HEK293 (cell line): ENCODE data around the gene TOR1AIP2.

Experiments
- CTCF ChIA-PET: fragments of 350-600 bp; formaldehyde crosslinking; extraction: SDS; loops from one replicate; lab custom pipeline; 2021; ENCODE audit warnings: antibody characterized with exemption; lab: Yijun Ruan, JAX
- POLR2A ChIA-PET: fragments of 300-600 bp; formaldehyde crosslinking; extraction: SDS; loops from one replicate; lab custom pipeline; 2020; ENCODE audit warnings: antibody characterized with exemption, inconsistent platforms; lab: Yijun Ruan, JAX
- H3K27ac ChIP-seq: fragments of 200-500 bp; sonication (Bioruptor generic); 2 replicates; pipeline ENCODE4 v1.5.1; 2014; ENCODE audit warnings: low read depth, low read length, control low read depth, inconsistent platforms; ENCODE audit errors: extremely low read depth
- H3K36me3 ChIP-seq, 2 experiments: fragments of 200-500 bp in 1 of 2; sonication (Bioruptor generic) in 1 of 2; 1 replicate in 1 of 2; 2 replicates in 1 of 2; pipeline ENCODE4 v1.5.1; 2014 to 2017; ENCODE audit warnings: inconsistent platforms in 2 of 2, low read length in 2 of 2; ENCODE audit not compliant: control insufficient read depth in 2 of 2, insufficient read depth in 1 of 2
- H3K4me1 ChIP-seq: fragments of 200-500 bp; sonication (Bioruptor generic); 2 replicates; pipeline ENCODE4 v1.5.1; 2014; ENCODE audit warnings: mild to moderate bottlenecking, low read length, inconsistent platforms; ENCODE audit not compliant: control insufficient read depth, insufficient read depth
- H3K4me3 ChIP-seq: 2 replicates; pipeline ENCODE4 v1.5.1; 2011; ENCODE audit warnings: low read depth, mild to moderate bottlenecking, control low read depth, low read length, moderate library complexity
- H3K9me3 ChIP-seq: fragments of 200-500 bp; sonication (Bioruptor generic); 2 replicates; pipeline ENCODE4 v1.5.1; 2014; ENCODE audit warnings: low read depth, low read length, inconsistent platforms; ENCODE audit not compliant: control insufficient read depth, insufficient read depth
- ATF2 ChIP-seq: fragments of 450-650 bp; formaldehyde crosslinking; IDR thresholded peaks from 2 replicates; pipeline ENCODE4 v1.5.1; 2016; ENCODE audit warnings: missing biosample characterization, missing genetic modification characterization, low read depth
- FEZF1 ChIP-seq: fragments of 450-650 bp; formaldehyde crosslinking; IDR thresholded peaks from 2 replicates; pipeline ENCODE4 v1.5.1; 2016; ENCODE audit warnings: missing biosample characterization, missing genetic modification characterization
- PATZ1 ChIP-seq: fragments of 450-650 bp; formaldehyde crosslinking; IDR thresholded peaks from 2 replicates; pipeline ENCODE4 v1.5.1; 2016; ENCODE audit warnings: missing biosample characterization, missing genetic modification characterization
- PRDM1 ChIP-seq: fragments of 450-650 bp; formaldehyde crosslinking; IDR thresholded peaks from 2 replicates; pipeline ENCODE4; 2016; ENCODE audit warnings: missing biosample characterization, missing genetic modification characterization
- SCRT1 ChIP-seq: fragments of 450-650 bp; formaldehyde crosslinking; IDR thresholded peaks from 2 replicates; pipeline ENCODE4 v1.5.1; 2016; ENCODE audit warnings: missing biosample characterization, missing genetic modification characterization, borderline replicate concordance
- SP3 ChIP-seq: fragments of 450-650 bp; formaldehyde crosslinking; IDR thresholded peaks from 2 replicates; pipeline ENCODE4 v1.5.1; 2016; ENCODE audit warnings: missing biosample characterization, missing genetic modification characterization
- WT1 ChIP-seq: fragments of 450-650 bp; formaldehyde crosslinking; IDR thresholded peaks from 2 replicates; pipeline ENCODE4 v1.5.1; 2016; ENCODE audit warnings: missing biosample characterization, missing genetic modification characterization
- YY1 ChIP-seq: fragments of 450-650 bp; formaldehyde crosslinking; IDR thresholded peaks from 2 replicates; pipeline ENCODE4 v1.5.1; 2018; ENCODE audit warnings: missing biosample characterization, missing genetic modification characterization
- ZBTB1 ChIP-seq: fragments of 450-650 bp; formaldehyde crosslinking; IDR thresholded peaks from 2 replicates; pipeline ENCODE4 v1.5.1; 2016; ENCODE audit warnings: missing biosample characterization, missing genetic modification characterization
- ZBTB21 ChIP-seq: fragments of 450-650 bp; formaldehyde crosslinking; IDR thresholded peaks from 2 replicates; pipeline ENCODE4 v1.5.1; 2017; ENCODE audit warnings: missing biosample characterization, missing genetic modification characterization
- ZNF140 ChIP-seq: fragments of 450-650 bp; formaldehyde crosslinking; IDR thresholded peaks from 2 replicates; pipeline ENCODE4 v1.5.1; 2016; ENCODE audit warnings: missing biosample characterization, missing genetic modification characterization
- ZNF16 ChIP-seq: fragments of 450-650 bp; formaldehyde crosslinking; IDR thresholded peaks from 2 replicates; pipeline ENCODE4 v1.5.1; 2016; ENCODE audit warnings: low read depth, missing biosample characterization, missing genetic modification characterization
- ZNF174 ChIP-seq: fragments of 450-650 bp; formaldehyde crosslinking; IDR thresholded peaks from 2 replicates; pipeline ENCODE4 v1.5.0; 2017; ENCODE audit warnings: missing biosample characterization, mild to moderate bottlenecking, missing genetic modification characterization
- ZNF24 ChIP-seq: fragments of 450-650 bp; formaldehyde crosslinking; IDR thresholded peaks from 2 replicates; pipeline ENCODE4 v1.5.1; 2016; ENCODE audit warnings: missing biosample characterization, missing genetic modification characterization
- ZNF518A ChIP-seq: fragments of 450-650 bp; formaldehyde crosslinking; conservative IDR thresholded peaks from 2 replicates; pipeline ENCODE4 v1.5.1; 2016; ENCODE audit warnings: low read depth, missing biosample characterization, missing genetic modification characterization
- ZNF791 ChIP-seq: fragments of 450-650 bp; formaldehyde crosslinking; IDR thresholded peaks from 2 replicates; pipeline ENCODE4 v1.5.1; 2016; ENCODE audit warnings: missing biosample characterization, missing genetic modification characterization
- ZSCAN23 ChIP-seq: fragments of 450-650 bp; formaldehyde crosslinking; IDR thresholded peaks from 2 replicates; pipeline ENCODE4 v1.5.1; 2016; ENCODE audit warnings: missing biosample characterization, missing genetic modification characterization
- ZSCAN5A ChIP-seq: fragments of 450-650 bp; formaldehyde crosslinking; IDR thresholded peaks from 2 replicates; pipeline ENCODE4 v1.5.1; 2016; ENCODE audit warnings: missing biosample characterization, missing genetic modification characterization

The TOR1AIP2 gene

GRCh38 chr1:179921981-179922872 lies 44.6 kb upstream of the TOR1AIP2 start:
- ChIA-PET CTCF (interaction anchor here (0.6 to 0.8 kb wide), 2 partner anchors 11 kb away, joined by 3 read pairs; no protein-coding TSS in a partner anchor), POLR2A (interaction anchor here (0.6 to 1.2 kb wide), 2 partner anchors 32 to 39 kb away, joined by 3 to 4 read pairs; partner anchors contain the start of gene CEP350)
- no peak for TF ChIP-seq ZNF140 (tag by site-specific recombination)
- TF ChIP-seq SP3: no peak
- no peaks in the 10 kb centered on the region for H3K9me3 ChIP-seq
- no peak overlapping the region for H3K27ac ChIP-seq
- H3K4me3 ChIP-seq: no peak overlapping the region
- H3K4me1 ChIP-seq: peaks cover 12% of the 10 kb centered on the region
- H3K36me3 ChIP-seq: peaks cover 0 to 22% of the 10 kb centered on the region in 2 experiments

- peaks cover 0 to 22% of the 10 kb centered on the region in 2 experiments for H3K36me3 ChIP-seq
- TF ChIP-seq ZNF791 (tag by site-specific recombination) (no peak), PATZ1 (tag by site-specific recombination) (no peak), ZNF16 (no peak), PRDM1 (tag by site-specific recombination) (peak; percentile 11; the same call in 1 of the 2 replicates)
- TF ChIP-seq, all 188 proteins: peak for 1
- Histone ChIP-seq H3K4me3 (no peak overlapping the region), H3K4me1 (peaks cover 12% of the 10 kb centered on the region), H3K27ac (no peak overlapping the region), H3K9me3 (no peaks in the 10 kb centered on the region)
- CTCF ChIA-PET: interaction anchor here (0.8 kb wide), 1 partner anchor 10 kb away, joined by 3 read pairs; no protein-coding TSS in a partner anchor
- POLR2A ChIA-PET: interaction anchor here (1.2 kb wide), 1 partner anchor 33 kb away, joined by 4 read pairs; the partner anchor contains the start of gene CEP350
Measured at GRCh38 chr1:179921472-179921871, 43.9 kb upstream of the TOR1AIP2 start.

DNA sequence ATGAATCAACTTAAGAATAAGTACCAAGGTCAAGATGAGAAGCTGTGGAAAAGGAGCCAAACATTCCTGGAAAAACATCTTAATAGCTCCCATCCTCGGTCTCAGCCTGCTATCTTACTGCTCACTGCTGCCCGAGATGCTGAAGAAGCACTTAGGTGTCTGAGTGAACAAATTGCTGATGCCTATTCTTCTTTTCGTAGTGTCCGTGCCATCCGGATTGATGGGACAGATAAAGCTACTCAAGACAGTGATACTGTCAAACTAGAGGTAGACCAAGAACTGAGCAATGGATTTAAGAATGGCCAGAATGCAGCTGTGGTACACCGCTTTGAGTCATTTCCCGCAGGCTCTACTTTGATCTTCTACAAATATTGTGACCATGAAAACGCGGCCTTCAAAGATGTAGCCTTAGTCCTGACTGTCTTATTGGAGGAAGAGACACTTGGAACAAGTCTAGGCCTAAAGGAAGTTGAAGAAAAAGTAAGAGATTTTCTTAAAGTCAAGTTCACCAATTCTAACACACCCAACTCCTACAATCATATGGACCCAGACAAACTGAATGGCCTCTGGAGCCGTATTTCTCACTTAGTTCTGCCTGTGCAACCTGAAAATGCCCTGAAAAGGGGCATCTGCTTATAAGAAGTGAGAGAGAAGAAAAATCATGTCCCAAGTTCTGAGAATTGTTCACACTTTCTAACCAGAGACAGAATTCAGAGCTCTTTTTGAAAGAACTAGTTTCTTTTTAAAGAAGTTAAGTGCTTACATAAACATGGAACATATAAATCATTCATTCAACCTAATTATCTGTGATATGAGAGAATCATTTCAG lies 40.2 kb upstream of the TOR1AIP2 start:
- ChIA-PET POLR2A (interaction anchor here (0.9 to 1.2 kb wide), 2 partner anchors 13 to 35 kb away, joined by 3 read pairs; no protein-coding TSS in a partner anchor), CTCF (interaction anchor here (0.8 to 0.9 kb wide), 3 partner anchors 9 to 263 kb away, joined by 3 to 4 read pairs (median 3); no protein-coding TSS in a partner anchor)
- Histone ChIP-seq H3K4me1 (peaks cover 12% of the 10 kb centered on the region), H3K4me3 (no peak overlapping the region), H3K27ac (no peak overlapping the region), H3K36me3 (peaks cover 13 to 46% of the 10 kb centered on the region in 2 experiments), H3K9me3 (no peaks in the 10 kb centered on the region)
- TF ChIP-seq FEZF1: no peak
- no peak for TF ChIP-seq ZSCAN5A
- no peak for TF ChIP-seq ZNF24 (tag by site-specific recombination)
- TF ChIP-seq ZSCAN23 (tag by site-specific recombination): no peak
- no peak for TF ChIP-seq ZBTB21 (tag by site-specific recombination)
- no peak for TF ChIP-seq ZBTB1 (tag by site-specific recombination)
- TF ChIP-seq ZNF174 (tag by site-specific recombination): no peak
- TF ChIP-seq SCRT1 (tag by site-specific recombination): no peak
- TF ChIP-seq WT1 (tag by site-specific recombination): no peak
- TF ChIP-seq ATF2 (tag by site-specific recombination): no peak
- no peak for TF ChIP-seq YY1 (tag by site-specific recombination)
- TF ChIP-seq ZNF518A: no peak
